ENCODE results near the gene PPP1R15A.
"Not testable (repeated sequence)": the region's sequence is repeated elsewhere in the genome, so short reads cannot be mapped to it uniquely, and the experiment has no call there.

Gene PPP1R15A

GRCh38 chr19:48895226-48895625, 23.0 kb downstream of the PPP1R15A start:
- in situ Hi-C loops (cut with MboI; ENCODE audit: low pct_unique_long_range_greater_than_20kb, low sequenced_read_pairs, unreplicated experiment) = no loop called here
- no peak for DNase-seq (ENCODE audit: low spot score)
- no peak for TF ChIP-seq CTCF (IDR thresholded peaks at IDR 0.05; ENCODE audit: extremely low read depth, insufficient read depth, missing control alignments)

- TF ChIP-seq CTCF (IDR thresholded peaks at IDR 0.05; ENCODE audit: extremely low read depth, insufficient read depth, missing control alignments) = no peak
- peak; percentile 79 for DNase-seq (ENCODE audit: low spot score)
- in situ Hi-C loops (cut with MboI; ENCODE audit: low pct_unique_long_range_greater_than_20kb, low sequenced_read_pairs, unreplicated experiment) = no loop called here
Observed at GRCh38 chr19:48896191-48896720, 24.0 kb downstream of the PPP1R15A start.

- no peak for TF ChIP-seq CTCF (IDR thresholded peaks at IDR 0.05; ENCODE audit: extremely low read depth, insufficient read depth, missing control alignments)
Observed at GRCh38 chr19:48897181-48897580, 25.0 kb downstream of the PPP1R15A start.

GRCh38 chr19:48899386-48899749, 27.1 kb downstream of the PPP1R15A start:
- in situ Hi-C loops (cut with MboI; ENCODE audit: low pct_unique_long_range_greater_than_20kb, low sequenced_read_pairs, unreplicated experiment) = not testable (repeated sequence)

More at GRCh38 chr19:48897181-48897580, 25.0 kb downstream of the PPP1R15A start:
- in situ Hi-C loops (cut with MboI; ENCODE audit: low pct_unique_long_range_greater_than_20kb, low sequenced_read_pairs, unreplicated experiment) = no loop called here
- no peak for DNase-seq (ENCODE audit: low spot score)

GRCh38 chr19:48899781-48900476, 27.7 kb downstream of the PPP1R15A start, which contains the start of gene NUCB1:
TSS of gene NUCB1 (plus strand) at chr19:48900312. CDS start at chr19:48900797, 485 bp downstream.
- DNase-seq (ENCODE audit: low spot score) = peak; percentile 98
- in situ Hi-C loops (cut with MboI; ENCODE audit: low pct_unique_long_range_greater_than_20kb, low sequenced_read_pairs, unreplicated experiment) = no loop called here
- TF ChIP-seq CTCF (IDR thresholded peaks at IDR 0.05; ENCODE audit: extremely low read depth, insufficient read depth, missing control alignments) = no peak

More at GRCh38 chr19:48899386-48899749, 27.1 kb downstream of the PPP1R15A start:
- not testable (repeated sequence) for DNase-seq (ENCODE audit: low spot score)

GRCh38 chr19:48900477-48901406, 28.5 kb downstream of the PPP1R15A start:
- peak; percentile 71 for DNase-seq (ENCODE audit: low spot score)
- no peak for TF ChIP-seq CTCF (IDR thresholded peaks at IDR 0.05; ENCODE audit: extremely low read depth, insufficient read depth, missing control alignments)

GRCh38 chr19:48902291-48902690, 30.1 kb downstream of the PPP1R15A start:
- in situ Hi-C loops (cut with MboI; ENCODE audit: low pct_unique_long_range_greater_than_20kb, low sequenced_read_pairs, unreplicated experiment); DNase-seq (ENCODE audit: low spot score): not testable (repeated sequence)

More at GRCh38 chr19:48900477-48901406, 28.5 kb downstream of the PPP1R15A start:
- in situ Hi-C loops (cut with MboI; ENCODE audit: low pct_unique_long_range_greater_than_20kb, low sequenced_read_pairs, unreplicated experiment) = no loop called here

- in situ Hi-C loops (cut with MboI; ENCODE audit: low pct_unique_long_range_greater_than_20kb, low sequenced_read_pairs, unreplicated experiment) = not testable (repeated sequence)
Observed at GRCh38 chr19:48903788-48904187, 31.6 kb downstream of the PPP1R15A start.

More at GRCh38 chr19:48903788-48904187, 31.6 kb downstream of the PPP1R15A start:
- not testable (repeated sequence) for DNase-seq (ENCODE audit: low spot score)
